PC-3 (cell line): Measurements from ENCODE around the gene DLGAP3. TPM values are rescaled to one million over a fixed set of nuclear protein-coding genes. Genes with fewer than 3 reads are reported as not detected.

ENCODE experiments used
- ATAC-seq: fragments of 200-7000 bp; cut with Tn5 transposase; 2 replicates; pipeline ENCODE4 v1.9.1; 2020; ENCODE audit warnings: mild to moderate bottlenecking, moderate library complexity
- BruUV-seq: library from RNA; stranded (reverse); fragments of 400-500 nt; replicated peaks from 2 replicates; lab custom pipeline; 2021; lab: Mats Ljungman, UMichigan
- CTCF ChIA-PET: fragments of 300-600 bp; sonication (Branson Sonifier 250); formaldehyde crosslinking; loops from one replicate; lab custom pipeline; 2022; ENCODE audit warnings: antibody characterized with exemption; lab: Charles Lee
- POLR2A ChIA-PET: fragments of 300-600 bp; sonication (Branson Sonifier 250); formaldehyde crosslinking; loops from one replicate; lab custom pipeline; 2022; ENCODE audit warnings: antibody characterized with exemption; ENCODE audit not compliant: unreplicated experiment; lab: Charles Lee
- DNase-seq: peaks from one replicate; pipeline ENCODE4 v3.0.0-alpha.2; 2015
- H2AFZ ChIP-seq: fragments of 300-600 bp; sonication (generic); 2 replicates; pipeline ENCODE4 v1.6.0; 2016; ENCODE audit warnings: antibody characterized with exemption, low read length
- H3F3A ChIP-seq: fragments of 300-600 bp; sonication (generic); one replicate; pipeline ENCODE4 v1.6.0; 2017; ENCODE audit warnings: antibody characterized with exemption, low read length, control low read depth, mild to moderate bottlenecking; ENCODE audit not compliant: unreplicated experiment
- H3K27ac ChIP-seq: fragments of 300-600 bp; sonication (generic); 2 replicates; pipeline ENCODE4 v1.5.1; 2016; ENCODE audit warnings: mild to moderate bottlenecking, low read length
- H3K27me3 ChIP-seq: fragments of 300-600 bp; sonication (generic); 2 replicates; pipeline ENCODE4 v1.6.1; 2016; ENCODE audit warnings: low read length, mixed read lengths
- H3K36me3 ChIP-seq: fragments of 300-600 bp; sonication (generic); 2 replicates; pipeline ENCODE4 v1.6.1; 2016; ENCODE audit warnings: low read depth, mixed run types, low read length, mixed read lengths
- H3K4me1 ChIP-seq: fragments of 300-600 bp; sonication (generic); 2 replicates; pipeline ENCODE4 v1.5.1; 2016; ENCODE audit warnings: low read length; ENCODE audit not compliant: insufficient read depth
- H3K4me2 ChIP-seq: fragments of 300-600 bp; sonication (generic); 2 replicates; pipeline ENCODE4 v1.6.0; 2016; ENCODE audit warnings: low read length
- H3K4me3 ChIP-seq: fragments of 300-600 bp; sonication (generic); 2 replicates; pipeline ENCODE4 v1.5.1; 2016; ENCODE audit warnings: mild to moderate bottlenecking, low read length, mixed read lengths
- H3K79me2 ChIP-seq: fragments of 300-600 bp; sonication (generic); 2 replicates; pipeline ENCODE4 v1.6.1; 2017; ENCODE audit warnings: low read length, mixed read lengths
- H3K9ac ChIP-seq: fragments of 300-600 bp; sonication (generic); 2 replicates; pipeline ENCODE4 v1.6.0; 2016; ENCODE audit warnings: mild to moderate bottlenecking, low read length
- H3K9me2 ChIP-seq: fragments of 300-600 bp; sonication (generic); replicated peaks from 2 replicates; pipeline ENCODE4 v1.6.1; 2016; ENCODE audit warnings: mixed run types, low read length, mixed read lengths
- H3K9me3 ChIP-seq: fragments of 300-600 bp; sonication (generic); 2 replicates; pipeline ENCODE4 v1.6.1; 2016; ENCODE audit warnings: low read length, mixed read lengths
- H4K20me1 ChIP-seq: fragments of 300-600 bp; sonication (generic); 2 replicates; pipeline ENCODE4 v1.6.1; 2016; ENCODE audit warnings: low read length, mixed read lengths
- EZH2 ChIP-seq: fragments of 300-600 bp; sonication (generic); IDR thresholded peaks from one replicate; pipeline ENCODE4 v1.6.1; 2017; ENCODE audit warnings: antibody characterized with exemption, mild to moderate bottlenecking, low read length; ENCODE audit not compliant: unreplicated experiment
- EZH2phosphoT487 ChIP-seq: fragments of 300-600 bp; sonication (generic); IDR thresholded peaks from 2 replicates; pipeline ENCODE4 v1.6.1; 2018; ENCODE audit warnings: mild to moderate bottlenecking, antibody characterized with exemption, low read length, borderline replicate concordance
- intact Hi-C: fragments of 100-400 bp; cut with micrococcal nuclease; formaldehyde crosslinking; loops from 2 replicates; pipeline ENCODE4 v1.9.0; 2023
- total RNA-seq: library from RNA; depleted of rRNA; stranded (reverse); fragments of >200 nt; gene quantifications from 2 replicates; pipeline ENCODE4 v1.2.3, GENCODE V29; 2014
- TF ChIP-seq, protein P1 (sequence below): fragments of 300-600 bp; sonication (generic); conservative IDR thresholded peaks from 2 replicates; pipeline ENCODE4 v1.5.1; 2017; ENCODE audit warnings: antibody characterized with exemption, low read depth, mild to moderate bottlenecking, low read length

DLGAP3 gene
- total RNA-seq, 1 experiment from 2014 or later = not detected

DNA sequence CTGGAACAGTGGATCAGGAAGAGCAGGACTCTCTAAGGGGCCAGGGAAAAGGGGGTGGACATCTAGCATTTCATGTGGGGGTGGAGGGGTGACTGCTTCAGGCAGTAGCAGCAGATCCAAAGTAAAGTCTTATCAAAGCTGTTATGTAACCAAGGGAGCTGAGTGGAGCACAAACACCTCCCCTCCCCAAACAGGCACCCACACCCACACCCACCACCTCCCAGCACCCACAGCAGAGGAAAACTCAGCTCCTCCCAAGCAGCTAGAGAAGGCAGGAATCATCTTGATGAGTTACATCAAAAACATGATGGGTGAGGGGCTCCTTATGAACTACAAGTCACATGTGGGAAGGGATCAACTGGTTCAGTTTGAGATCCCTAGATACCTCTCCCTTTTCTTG is 6.0 kb downstream of the DLGAP3 start:
- Histone ChIP-seq H4K20me1 (no peaks in the 10 kb centered on the region), H3K4me2 (no peak overlapping the region), H3K9me3 (no peaks in the 10 kb centered on the region), H3K36me3 (no peaks in the 10 kb centered on the region), H3F3A (no peaks in the 10 kb centered on the region), H3K9me2 (no peaks in the 10 kb centered on the region), H3K9ac (no peak overlapping the region), H2AFZ (no peak overlapping the region), H3K79me2 (no peaks in the 10 kb centered on the region), H3K27ac (no peak overlapping the region), H3K4me1 (no peaks in the 10 kb centered on the region), H3K27me3 (peaks cover 49% of the 10 kb centered on the region), H3K4me3 (no peak overlapping the region)
- DNase-seq (no peak), ATAC-seq (no peak)
- POLR2A ChIA-PET = no interaction called here
- CTCF ChIA-PET = no interaction called here
- BruUV-seq = no TSS peak
- no peak for TF ChIP-seq EZH2phosphoT487
- TF ChIP-seq EZH2 = no peak
- TF ChIP-seq, protein P1, sequence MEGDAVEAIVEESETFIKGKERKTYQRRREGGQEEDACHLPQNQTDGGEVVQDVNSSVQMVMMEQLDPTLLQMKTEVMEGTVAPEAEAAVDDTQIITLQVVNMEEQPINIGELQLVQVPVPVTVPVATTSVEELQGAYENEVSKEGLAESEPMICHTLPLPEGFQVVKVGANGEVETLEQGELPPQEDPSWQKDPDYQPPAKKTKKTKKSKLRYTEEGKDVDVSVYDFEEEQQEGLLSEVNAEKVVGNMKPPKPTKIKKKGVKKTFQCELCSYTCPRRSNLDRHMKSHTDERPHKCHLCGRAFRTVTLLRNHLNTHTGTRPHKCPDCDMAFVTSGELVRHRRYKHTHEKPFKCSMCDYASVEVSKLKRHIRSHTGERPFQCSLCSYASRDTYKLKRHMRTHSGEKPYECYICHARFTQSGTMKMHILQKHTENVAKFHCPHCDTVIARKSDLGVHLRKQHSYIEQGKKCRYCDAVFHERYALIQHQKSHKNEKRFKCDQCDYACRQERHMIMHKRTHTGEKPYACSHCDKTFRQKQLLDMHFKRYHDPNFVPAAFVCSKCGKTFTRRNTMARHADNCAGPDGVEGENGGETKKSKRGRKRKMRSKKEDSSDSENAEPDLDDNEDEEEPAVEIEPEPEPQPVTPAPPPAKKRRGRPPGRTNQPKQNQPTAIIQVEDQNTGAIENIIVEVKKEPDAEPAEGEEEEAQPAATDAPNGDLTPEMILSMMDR = no peak
- intact Hi-C loops = no loop called here

DNA sequence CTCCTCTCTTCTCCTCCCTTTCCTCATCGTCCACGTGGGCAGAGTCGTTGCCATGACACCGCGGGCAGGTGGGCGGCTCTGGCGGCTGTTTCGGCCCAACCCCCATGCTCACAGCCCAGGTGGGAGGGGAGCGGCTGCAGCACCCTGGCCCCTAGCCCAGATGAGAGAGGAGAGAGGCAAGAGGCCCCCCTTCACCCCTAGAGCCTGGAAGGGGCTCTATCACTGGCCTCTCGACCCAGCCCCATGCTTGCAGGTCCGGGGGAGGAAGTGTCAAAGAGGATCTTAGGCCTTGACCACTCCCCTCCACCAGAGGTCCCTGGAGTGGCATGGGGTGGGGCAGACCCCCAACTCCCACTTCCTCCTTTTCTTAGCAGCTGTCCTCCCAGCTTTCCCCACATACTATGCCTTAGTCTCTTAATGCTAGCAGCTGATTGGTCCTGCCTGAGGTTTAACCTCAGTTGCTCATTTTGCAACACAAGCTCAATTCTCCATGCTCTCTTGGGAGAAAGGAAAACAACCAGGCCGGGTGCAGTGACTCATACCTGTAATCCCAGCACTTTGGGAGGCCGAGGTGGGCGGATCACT is 10.4 kb downstream of the DLGAP3 start:
- ChIA-PET CTCF (no interaction called here), POLR2A (no interaction called here)
- no peaks in the 10 kb centered on the region for H3K36me3 ChIP-seq
- intact Hi-C loops = no loop called here
- H3K4me2 ChIP-seq = no peak overlapping the region
- H2AFZ ChIP-seq = no peak overlapping the region
- no peaks in the 10 kb centered on the region for H3K4me1 ChIP-seq
- peaks cover 33% of the 10 kb centered on the region for H3K27me3 ChIP-seq
- H3K79me2 ChIP-seq = no peaks in the 10 kb centered on the region
- ATAC-seq (no peak), DNase-seq (no peak)
- no peak overlapping the region for H3K27ac ChIP-seq
- no peak overlapping the region for H3K9ac ChIP-seq
- H3F3A ChIP-seq = no peaks in the 10 kb centered on the region
- H3K9me3 ChIP-seq = no peaks in the 10 kb centered on the region
- no TSS peak for BruUV-seq
- no peaks in the 10 kb centered on the region for H3K9me2 ChIP-seq
- H4K20me1 ChIP-seq = no peaks in the 10 kb centered on the region
- no peak overlapping the region for H3K4me3 ChIP-seq
- TF ChIP-seq EZH2 = no peak
- TF ChIP-seq, protein P1 = no peak
- TF ChIP-seq EZH2phosphoT487 = no peak

DNA sequence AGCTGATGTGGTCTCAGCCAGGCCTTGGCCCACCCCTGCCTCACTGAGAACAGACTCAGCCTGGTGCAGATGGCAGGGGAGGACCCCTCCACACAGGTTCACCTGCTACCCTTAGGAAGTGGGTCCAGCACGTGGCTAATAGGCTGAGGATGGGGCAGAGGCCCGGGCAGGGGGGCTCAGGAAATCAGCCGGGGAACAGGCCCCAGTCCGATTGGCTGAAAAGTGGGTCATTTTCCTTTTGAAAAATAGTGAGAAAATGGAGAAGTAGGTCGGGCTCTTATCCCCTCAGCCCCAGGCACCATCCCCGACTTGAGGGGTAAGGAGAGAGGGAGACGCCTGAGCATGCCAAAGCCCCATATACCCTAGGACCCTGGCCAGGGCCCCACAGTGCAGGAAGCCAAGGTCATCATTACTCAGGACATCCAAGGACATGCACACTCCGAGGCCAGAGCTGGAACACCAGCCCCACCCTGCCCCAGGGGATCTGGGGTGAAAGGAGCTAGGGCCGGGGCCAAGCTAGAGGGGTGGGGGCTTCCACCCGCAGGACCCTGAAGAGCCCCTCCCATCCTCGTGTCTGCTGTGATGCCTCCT is 11.0 kb downstream of the DLGAP3 start:
- Histone ChIP-seq H3K4me3 (no peak overlapping the region), H3K4me2 (no peak overlapping the region), H3K79me2 (no peaks in the 10 kb centered on the region), H3K9me3 (no peaks in the 10 kb centered on the region), H3K27me3 (peaks cover 39% of the 10 kb centered on the region), H3K9me2 (no peaks in the 10 kb centered on the region), H3F3A (no peaks in the 10 kb centered on the region), H3K27ac (no peak overlapping the region), H3K4me1 (no peaks in the 10 kb centered on the region), H3K36me3 (no peaks in the 10 kb centered on the region), H2AFZ (no peak overlapping the region), H3K9ac (no peak overlapping the region), H4K20me1 (no peaks in the 10 kb centered on the region)
- ChIA-PET CTCF (no interaction called here), POLR2A (no interaction called here)
- TF ChIP-seq EZH2phosphoT487 (no peak), EZH2 (no peak)
- no peak for ATAC-seq
- intact Hi-C loops = no loop called here
- no peak for DNase-seq
- no TSS peak for BruUV-seq
